GM10248 (cell line): ENCODE measurements around the gene AKIRIN2.
A peak's percentile ranks its signal among the peaks of the same experiment; 100 is the strongest.
"Not testable (repeated sequence)": the region's sequence is repeated elsewhere in the genome, so short reads cannot be mapped to it uniquely, and the experiment has no call there.

Experiments used
- CTCF ChIA-PET: fragments of 300-600 bp; sonication (Branson Sonifier 250); formaldehyde crosslinking; extraction: SDS; loops from one replicate; lab custom pipeline; 2021; ENCODE audit warnings: antibody characterized with exemption; lab: Yijun Ruan, JAX
- POLR2A ChIA-PET: fragments of 350-650 bp; sonication (Branson Sonifier 250); formaldehyde crosslinking; extraction: SDS; loops from one replicate; lab custom pipeline; 2020; ENCODE audit warnings: antibody characterized with exemption; lab: Yijun Ruan, JAX
- DNase-seq: peaks from one replicate; pipeline ENCODE4 v3.0.0; 2012; ENCODE audit errors: extremely low spot score
- TF ChIP-seq, protein P1 (sequence below): IDR thresholded peaks from 2 replicates; pipeline ENCODE4 v1.5.1; 2012; ENCODE audit warnings: mild to moderate bottlenecking, low read depth; ENCODE audit errors: extremely low read depth, missing control alignments, control extremely low read depth

Gene AKIRIN2

DNA sequence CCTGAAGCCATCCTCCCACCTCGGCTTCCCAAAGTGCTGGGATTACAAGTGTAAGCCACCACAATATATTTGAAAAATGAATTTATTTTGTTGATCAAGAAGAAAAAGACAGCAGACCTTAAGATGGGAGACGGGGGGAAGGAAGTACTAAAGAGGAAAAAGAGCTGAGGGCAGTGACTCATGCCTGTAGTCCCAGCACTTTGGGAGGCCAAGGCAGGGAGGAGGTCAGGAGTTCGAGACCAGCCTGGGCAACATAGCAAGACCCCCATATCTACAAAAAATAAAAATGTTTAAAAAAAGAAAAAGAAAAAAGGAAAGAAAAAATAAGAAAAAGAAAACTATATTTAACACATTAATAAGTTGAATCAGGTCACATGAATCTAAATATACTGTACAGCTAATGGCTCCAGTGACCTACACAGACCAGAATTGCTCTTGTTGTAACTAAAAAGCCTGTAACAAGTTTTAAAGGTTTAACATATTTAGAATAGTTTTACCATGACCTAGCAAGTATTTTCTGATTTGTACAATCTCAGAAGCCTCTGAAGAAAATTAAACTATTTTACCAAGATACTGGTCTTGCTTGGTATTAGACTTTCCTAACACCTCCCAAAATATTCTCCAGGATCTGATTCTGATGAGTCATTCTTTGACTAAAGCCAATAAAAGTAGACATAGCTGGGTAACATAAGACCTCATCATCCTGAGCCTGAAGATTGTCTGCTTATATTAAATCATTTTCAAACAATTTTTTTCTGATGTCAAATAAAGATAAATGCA lies 4.3 kb upstream of the AKIRIN2 start:
- no peak for DNase-seq
- ChIA-PET CTCF (interaction anchor here (0.8 to 3.6 kb wide), 5 partner anchors 9 to 100 kb away, joined by 3 to 21 read pairs (median 5); no protein-coding TSS in a partner anchor), POLR2A (no interaction called here)
- TF ChIP-seq, protein P1, sequence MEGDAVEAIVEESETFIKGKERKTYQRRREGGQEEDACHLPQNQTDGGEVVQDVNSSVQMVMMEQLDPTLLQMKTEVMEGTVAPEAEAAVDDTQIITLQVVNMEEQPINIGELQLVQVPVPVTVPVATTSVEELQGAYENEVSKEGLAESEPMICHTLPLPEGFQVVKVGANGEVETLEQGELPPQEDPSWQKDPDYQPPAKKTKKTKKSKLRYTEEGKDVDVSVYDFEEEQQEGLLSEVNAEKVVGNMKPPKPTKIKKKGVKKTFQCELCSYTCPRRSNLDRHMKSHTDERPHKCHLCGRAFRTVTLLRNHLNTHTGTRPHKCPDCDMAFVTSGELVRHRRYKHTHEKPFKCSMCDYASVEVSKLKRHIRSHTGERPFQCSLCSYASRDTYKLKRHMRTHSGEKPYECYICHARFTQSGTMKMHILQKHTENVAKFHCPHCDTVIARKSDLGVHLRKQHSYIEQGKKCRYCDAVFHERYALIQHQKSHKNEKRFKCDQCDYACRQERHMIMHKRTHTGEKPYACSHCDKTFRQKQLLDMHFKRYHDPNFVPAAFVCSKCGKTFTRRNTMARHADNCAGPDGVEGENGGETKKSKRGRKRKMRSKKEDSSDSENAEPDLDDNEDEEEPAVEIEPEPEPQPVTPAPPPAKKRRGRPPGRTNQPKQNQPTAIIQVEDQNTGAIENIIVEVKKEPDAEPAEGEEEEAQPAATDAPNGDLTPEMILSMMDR = no peak

DNA sequence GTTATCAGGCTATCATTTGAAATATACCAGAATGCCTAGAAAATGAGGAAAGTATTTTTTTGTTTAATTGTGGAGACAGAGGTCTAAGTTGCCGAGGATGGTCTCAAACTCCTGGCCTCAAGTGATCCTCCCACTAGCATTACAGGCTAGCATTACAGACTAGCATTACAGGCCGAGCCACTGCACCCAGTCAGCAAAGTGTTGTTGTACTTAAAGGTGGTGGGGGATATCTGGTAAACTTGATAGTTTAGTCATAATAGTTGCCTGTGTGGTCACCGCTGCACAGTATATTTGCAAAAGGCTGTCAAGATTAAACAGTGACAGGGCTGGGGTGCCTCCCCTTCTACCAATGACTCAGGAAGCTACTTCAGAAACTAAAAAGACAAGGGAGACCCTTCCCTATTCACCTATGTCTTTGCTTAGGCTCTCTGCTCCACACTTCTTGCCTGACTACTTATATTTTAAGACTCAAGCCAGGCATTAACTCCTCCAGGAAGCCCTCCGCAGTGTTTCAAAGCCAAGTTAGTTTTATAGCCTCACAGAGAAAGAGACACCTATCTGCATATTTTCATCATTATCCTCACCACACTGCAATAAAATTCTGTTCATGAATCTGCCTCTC lies 3.1 kb upstream of the AKIRIN2 start:
- DNase-seq = peak; percentile 74
- CTCF ChIA-PET = interaction anchor here (1.1 to 3.6 kb wide), 5 partner anchors 10 to 1166 kb away, joined by 3 to 21 read pairs (median 5); no protein-coding TSS in a partner anchor
- POLR2A ChIA-PET = no interaction called here

DNA sequence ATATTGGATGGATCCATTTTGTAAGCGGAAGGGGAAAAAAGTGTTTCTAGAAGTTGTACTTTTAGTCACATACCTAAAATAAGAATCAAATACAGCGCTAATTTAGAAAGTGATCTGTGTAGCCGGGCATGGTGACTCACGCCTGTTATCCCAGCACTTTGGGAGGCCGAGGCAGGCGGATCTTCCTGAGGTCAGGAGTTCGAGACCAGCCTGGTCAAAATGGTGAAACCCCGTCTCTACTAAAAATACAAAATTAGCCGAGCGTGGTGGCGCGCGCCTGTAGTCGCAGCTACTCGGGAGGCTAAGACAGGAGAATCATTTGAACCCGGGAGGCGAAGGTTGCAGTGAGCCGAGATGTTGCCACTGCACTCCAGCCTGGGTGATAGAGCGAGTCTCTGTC lies 1.0 kb upstream of the AKIRIN2 start:
- DNase-seq = not testable (repeated sequence)
- CTCF ChIA-PET = interaction anchor here (1.7 kb wide), 1 partner anchor 129 kb away, joined by 4 read pairs; no protein-coding TSS in a partner anchor
- POLR2A ChIA-PET = interaction anchor here (1.0 to 1.1 kb wide), 3 partner anchors 15 to 54 kb away, joined by 4 read pairs; no protein-coding TSS in a partner anchor

More for the DNA sequence above, 3.1 kb upstream of the AKIRIN2 start:
- TF ChIP-seq, protein P1 = no peak

DNA sequence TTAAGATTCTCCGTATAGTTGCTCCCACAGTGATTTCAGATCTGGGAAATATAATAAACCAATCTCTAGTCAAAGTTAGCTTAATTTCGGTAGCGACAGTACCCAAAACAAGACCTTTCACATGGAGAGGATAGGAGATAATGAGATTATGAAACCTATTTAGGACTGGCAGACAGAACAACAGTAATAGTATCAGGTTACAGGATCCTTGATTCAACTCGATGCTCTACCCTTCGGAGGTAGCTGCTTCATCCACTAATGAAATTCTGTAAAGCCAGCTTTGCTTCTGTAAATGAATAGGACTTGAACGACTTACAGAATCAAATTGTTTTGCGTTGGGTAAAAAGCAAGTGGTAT lies 534 bp upstream of the AKIRIN2 start:
- CTCF ChIA-PET = interaction anchor here (1.1 to 1.7 kb wide), 4 partner anchors 21 to 130 kb away, joined by 3 to 6 read pairs (median 4); no protein-coding TSS in a partner anchor

DNA sequence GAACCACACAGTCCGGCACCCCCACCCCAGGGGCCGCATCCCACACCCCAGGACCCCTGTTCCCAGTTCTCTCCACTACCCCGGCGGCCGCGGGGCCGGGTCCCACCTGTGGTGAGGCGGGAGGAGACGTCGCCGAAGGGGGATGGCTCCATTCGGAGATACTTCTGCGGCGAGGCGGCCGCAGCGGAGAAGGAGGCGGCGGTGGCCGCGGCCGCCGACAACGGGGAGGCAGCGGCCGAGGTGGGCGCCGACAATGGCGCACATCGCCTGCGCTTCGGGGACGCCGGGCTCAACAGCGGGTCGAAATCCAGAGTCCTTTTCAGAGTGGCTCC lies 723 bp downstream of the AKIRIN2 start:
- POLR2A ChIA-PET = interaction anchor here (0.5 to 1.4 kb wide), 4 partner anchors 53 to 1658 kb away, joined by 3 to 4 read pairs (median 4); no protein-coding TSS in a partner anchor
- CTCF ChIA-PET = interaction anchor here (1.1 to 1.3 kb wide), 3 partner anchors 22 to 45 kb away, joined by 3 to 6 read pairs (median 4); no protein-coding TSS in a partner anchor
- DNase-seq = no peak
- TF ChIP-seq, protein P1 = no peak

More for the DNA sequence above, 534 bp upstream of the AKIRIN2 start:
- TF ChIP-seq, protein P1 = no peak
- POLR2A ChIA-PET = interaction anchor here (0.5 to 1.4 kb wide), 6 partner anchors 11 to 54 kb away, joined by 3 to 7 read pairs (median 4); no protein-coding TSS in a partner anchor
- no peak for DNase-seq

DNA sequence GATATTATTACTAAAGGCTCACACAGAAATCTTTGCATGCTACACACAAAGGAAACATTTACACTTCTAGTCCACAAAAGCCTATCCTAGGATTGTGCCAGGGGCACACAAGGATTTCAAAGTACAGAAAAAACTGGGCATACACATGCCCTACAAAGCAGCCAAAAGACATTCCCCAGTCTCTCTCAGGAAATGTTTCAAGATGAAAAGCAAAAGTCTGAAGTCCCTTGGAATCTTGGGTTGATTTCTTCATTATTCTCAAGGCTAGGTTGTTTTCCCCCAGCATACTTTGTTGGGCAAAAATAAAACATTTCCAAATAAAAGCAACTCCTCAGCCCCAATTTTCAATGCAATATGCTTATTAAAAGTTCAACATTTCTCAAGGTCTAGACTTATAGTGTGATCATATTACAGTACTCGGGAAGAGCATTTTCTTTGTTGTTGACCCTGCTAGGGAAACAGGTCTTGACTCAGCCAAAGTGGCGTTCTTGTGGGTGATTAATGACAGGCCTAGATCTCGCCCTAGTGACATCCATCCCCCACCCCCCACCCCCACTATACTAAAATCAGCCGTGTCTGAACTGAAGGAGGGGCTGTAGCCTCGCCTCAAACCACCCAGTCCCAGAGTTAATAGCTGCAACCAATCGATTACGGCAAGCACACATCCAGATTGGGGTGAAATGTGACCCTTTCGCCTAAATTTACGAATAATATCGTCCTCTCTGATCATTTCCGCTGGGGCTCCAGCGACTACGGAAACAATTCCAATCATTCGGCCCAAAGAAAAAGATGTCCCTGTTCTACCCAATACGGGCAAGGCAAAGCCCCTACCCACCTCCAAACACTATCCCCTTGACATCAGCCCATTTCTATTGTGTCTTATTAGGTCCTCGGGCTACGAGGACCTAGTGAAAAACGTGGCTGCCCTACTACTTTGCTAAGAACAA lies 1.4 kb downstream of the AKIRIN2 start:
- ChIA-PET CTCF (interaction anchor here (1.2 to 1.7 kb wide), 2 partner anchors 11 to 13 kb away, joined by 5 to 6 read pairs; no protein-coding TSS in a partner anchor), POLR2A (interaction anchor here (0.6 kb wide), 3 partner anchors 16 to 1169 kb away, joined by 3 to 7 read pairs (median 4); no protein-coding TSS in a partner anchor)
- peak; percentile 54 for DNase-seq
- TF ChIP-seq, protein P1 = peak; percentile 27
